ENCODE measurements around the gene HGD. TPM values are rescaled to one million over a fixed set of nuclear protein-coding genes. Genes with fewer than 3 reads are reported as not detected.
"Not testable (repeated sequence)": the region's sequence is repeated elsewhere in the genome, so short reads cannot be mapped to it uniquely, and the experiment has no call there.

The HGD gene
- total and polyA plus RNA-seq, 2 donors (not counting 3 experiments of a cell fraction or from before 2014, with no cell fraction given), result 0.18 to 0.22 TPM

GRCh38 chr3:120622457-120622856 lies 59.6 kb downstream of the HGD start:
- Histone ChIP-seq H3K36me3 (ENCODE audit: control insufficient read depth in 2 of 2, extremely low read depth in 1 of 2, insufficient read depth in 2 of 2, low read length in 2 of 2) (no peaks in the 10 kb centered on the region), H2AFZ (ENCODE audit: low read depth, low read length) (no peak overlapping the region), H3K79me2 (ENCODE audit: control insufficient read depth, insufficient read depth, low read length) (no peaks in the 10 kb centered on the region), H3K4me2 (ENCODE audit: insufficient read depth, low read length) (no peak overlapping the region), H3K9ac (replicated peaks; ENCODE audit: extremely low read depth, insufficient read depth, low read length) (no peak overlapping the region), H3K9me1 (replicated peaks; ENCODE audit: control insufficient read depth, extremely low read depth, insufficient read depth, low read length) (no peaks in the 10 kb centered on the region), H3K4me1 (ENCODE audit: control insufficient read depth, extremely low read depth, insufficient read depth, low read length) (peaks cover 8% of the 10 kb centered on the region), H3K27me3 (ENCODE audit: control insufficient read depth in 2 of 2, insufficient read depth in 2 of 2, low read length in 2 of 2) (no peaks in the 10 kb centered on the region), H4K20me1 (replicated peaks; ENCODE audit: control insufficient read depth, extremely low read depth, insufficient read depth, low read length) (no peaks in the 10 kb centered on the region), H3K4me3 (replicated peaks in 1 of 3; ENCODE audit: insufficient read depth in 1 of 3, low read depth in 1 of 3, low read length in 3 of 3) (no peak overlapping the region), H3K27ac (ENCODE audit: insufficient read depth, low read depth, low read length) (no peak overlapping the region), H3K9me3 (replicated peaks; ENCODE audit: control insufficient read depth, insufficient read depth, low read length) (no peaks in the 10 kb centered on the region)
- dilution Hi-C loops (cut with MboI; ENCODE audit: extremely low pct_ligation_motif_present, low sequenced_read_pairs), result no loop called here
- TF ChIP-seq MYC (IDR thresholded peaks at IDR 0.05; ENCODE audit: low read depth, low read length) (no peak), POLR2AphosphoS5 (IDR thresholded peaks at IDR 0.05; ENCODE audit: insufficient read depth, low read depth, low read length) (no peak), POLR2A (IDR thresholded peaks at IDR 0.05; ENCODE audit: low read depth, low read length) (no peak), GATA2 (IDR thresholded peaks at IDR 0.05; ENCODE audit: insufficient read depth, insufficient read length, low read depth, low read length) (no peak), CTCF (IDR thresholded peaks at IDR 0.05; ENCODE audit: extremely low read depth in 1 of 2, insufficient read depth in 1 of 2, low read depth in 1 of 2, low read length in 2 of 2) (no peak), JUN (IDR thresholded peaks at IDR 0.05; ENCODE audit: borderline replicate concordance, insufficient read depth, insufficient read length, low read depth) (no peak), EZH2 (IDR thresholded peaks at IDR 0.05; ENCODE audit: borderline replicate concordance, low read depth, low read length, severe bottlenecking) (no peak), FOS (IDR thresholded peaks at IDR 0.05; ENCODE audit: borderline replicate concordance, insufficient read depth, low read length) (no peak), MAX (IDR thresholded peaks at IDR 0.05; ENCODE audit: insufficient read depth, insufficient read length) (no peak)
- DNase-seq (ENCODE audit: low read depth, low spot score) (no peak), FAIRE-seq (no peak)
- POLR2A ChIA-PET, result no interaction called here
- CTCF ChIA-PET, result interaction anchor here (0.6 to 1.8 kb wide), 9 partner anchors 12 to 181 kb away, joined by 3 to 31 read pairs (median 3); partner anchors contain the start of gene NDUFB4
- intact Hi-C loops (cut with micrococcal nuclease), result loop anchor here (10.0 kb wide), 1 partner anchor 462 kb away; no protein-coding TSS in a partner anchor
- no TSS peak for BruUV-seq (replicated peaks)

- H3K9me3 ChIP-seq (replicated peaks; ENCODE audit: control insufficient read depth, insufficient read depth, low read length); DNase-seq (ENCODE audit: low read depth, low spot score); H3K9ac ChIP-seq (replicated peaks; ENCODE audit: extremely low read depth, insufficient read depth, low read length); H3K9me1 ChIP-seq (replicated peaks; ENCODE audit: control insufficient read depth, extremely low read depth, insufficient read depth, low read length); FAIRE-seq; H3K27ac ChIP-seq (ENCODE audit: insufficient read depth, low read depth, low read length); H3K79me2 ChIP-seq (ENCODE audit: control insufficient read depth, insufficient read depth, low read length); H3K4me1 ChIP-seq (ENCODE audit: control insufficient read depth, extremely low read depth, insufficient read depth, low read length); H4K20me1 ChIP-seq (replicated peaks; ENCODE audit: control insufficient read depth, extremely low read depth, insufficient read depth, low read length); H2AFZ ChIP-seq (ENCODE audit: low read depth, low read length); H3K36me3 ChIP-seq (ENCODE audit: control insufficient read depth in 2 of 2, extremely low read depth in 1 of 2, insufficient read depth in 2 of 2, low read length in 2 of 2); POLR2A ChIA-PET; H3K4me2 ChIP-seq (ENCODE audit: insufficient read depth, low read length); H3K4me3 ChIP-seq (replicated peaks in 1 of 3; ENCODE audit: insufficient read depth in 1 of 3, low read depth in 1 of 3, low read length in 3 of 3); intact Hi-C loops (cut with micrococcal nuclease); CTCF ChIA-PET; H3K27me3 ChIP-seq (ENCODE audit: control insufficient read depth in 2 of 2, insufficient read depth in 2 of 2, low read length in 2 of 2); dilution Hi-C loops (cut with MboI; ENCODE audit: extremely low pct_ligation_motif_present, low sequenced_read_pairs); BruUV-seq (replicated peaks): not testable (repeated sequence)
Measured at GRCh38 chr3:120616745-120617144, 65.3 kb downstream of the HGD start.
